AG09309 (cell line): ENCODE results near the gene LRRN3.

Source experiments
- DNase-seq: peaks from one replicate; pipeline ENCODE4 v3.0.0-alpha.2; 2010; ENCODE audit warnings: low read depth
- H3K4me3 ChIP-seq: 2 replicates; pipeline ENCODE4 v1.5.1; 2011; ENCODE audit warnings: mild to moderate bottlenecking, low read depth, low read length, moderate library complexity; ENCODE audit not compliant: control insufficient read depth
- CTCF ChIP-seq: IDR thresholded peaks from 2 replicates; pipeline ENCODE4 v1.5.1; 2011; ENCODE audit warnings: mild to moderate bottlenecking, low read depth, low read length, inconsistent platforms; ENCODE audit not compliant: insufficient read depth, control insufficient read depth; ENCODE audit errors: missing control alignments

LRRN3 gene

GRCh38 chr7:111098011-111098925 lies 7.3 kb downstream of the LRRN3 start:
- no peak overlapping the region for H3K4me3 ChIP-seq
- peak; percentile 73 for TF ChIP-seq CTCF
- DNase-seq: no peak

GRCh38 chr7:111098926-111099250 lies 8.0 kb downstream of the LRRN3 start:
- no peak for TF ChIP-seq CTCF
- no peak for DNase-seq

GRCh38 chr7:111101856-111102646 lies 11.1 kb downstream of the LRRN3 start:
- no peak overlapping the region for H3K4me3 ChIP-seq
- no peak for TF ChIP-seq CTCF
- DNase-seq: no peak

More at GRCh38 chr7:111098926-111099250, 8.0 kb downstream of the LRRN3 start:
- no peak overlapping the region for H3K4me3 ChIP-seq

- no peak for TF ChIP-seq CTCF
- no peak overlapping the region for H3K4me3 ChIP-seq
These were observed 12.2 kb downstream of the LRRN3 start for GRCh38 chr7:111103136-111103535.

GRCh38 chr7:111103678-111104274 lies 12.8 kb downstream of the LRRN3 start:
- TF ChIP-seq CTCF: no peak
- DNase-seq: no peak

More at GRCh38 chr7:111103136-111103535, 12.2 kb downstream of the LRRN3 start:
- DNase-seq: no peak

GRCh38 chr7:111104710-111105109 lies 13.8 kb downstream of the LRRN3 start:
- TF ChIP-seq CTCF: no peak
- no peak overlapping the region for H3K4me3 ChIP-seq
- no peak for DNase-seq

More at GRCh38 chr7:111103678-111104274, 12.8 kb downstream of the LRRN3 start:
- H3K4me3 ChIP-seq: no peak overlapping the region
